GM19240 (cell line): Measurements from ENCODE around the gene GOLGB1.
"Not testable (repeated sequence)": the region's sequence is repeated elsewhere in the genome, so short reads cannot be mapped to it uniquely, and the experiment has no call there.

Source experiments
- DNase-seq: peaks from one replicate; pipeline ENCODE4 v3.0.0; 2011; ENCODE audit warnings: low spot score; ENCODE audit not compliant: insufficient read length

Gene GOLGB1

DNA sequence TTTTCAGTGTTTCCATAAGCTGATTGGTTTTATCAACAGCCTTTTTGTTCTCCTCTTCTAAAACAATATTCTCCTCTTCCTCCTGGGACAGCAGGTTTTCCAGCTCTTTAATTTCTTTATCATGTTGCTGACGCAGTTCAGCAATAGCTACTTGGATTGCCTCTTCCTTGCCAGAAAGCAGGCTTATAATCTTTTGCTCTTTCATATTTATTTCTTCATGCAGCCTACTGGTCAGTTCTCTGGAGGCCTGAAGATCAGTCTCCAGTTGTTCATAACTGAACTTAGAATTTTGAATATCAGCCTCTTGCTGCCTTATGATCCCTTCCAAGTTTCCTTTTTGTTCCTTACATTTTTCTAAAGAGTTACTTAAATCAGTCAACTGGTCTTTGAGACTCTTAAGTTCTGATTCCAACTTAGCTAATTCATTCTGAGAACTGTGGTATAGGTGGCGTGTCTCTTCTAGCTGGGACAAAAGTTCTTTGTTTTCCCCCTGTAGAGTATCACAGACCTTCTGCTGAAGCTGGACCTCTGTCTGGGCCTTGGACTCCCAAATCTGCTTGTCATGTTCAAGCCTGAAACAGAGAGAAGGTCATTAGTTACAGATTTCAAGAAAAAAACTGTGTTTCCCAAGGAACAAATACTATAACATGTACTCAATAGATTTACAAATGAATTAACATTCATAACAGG lies 57.4 kb downstream of the GOLGB1 start:
- no peak for DNase-seq

DNA sequence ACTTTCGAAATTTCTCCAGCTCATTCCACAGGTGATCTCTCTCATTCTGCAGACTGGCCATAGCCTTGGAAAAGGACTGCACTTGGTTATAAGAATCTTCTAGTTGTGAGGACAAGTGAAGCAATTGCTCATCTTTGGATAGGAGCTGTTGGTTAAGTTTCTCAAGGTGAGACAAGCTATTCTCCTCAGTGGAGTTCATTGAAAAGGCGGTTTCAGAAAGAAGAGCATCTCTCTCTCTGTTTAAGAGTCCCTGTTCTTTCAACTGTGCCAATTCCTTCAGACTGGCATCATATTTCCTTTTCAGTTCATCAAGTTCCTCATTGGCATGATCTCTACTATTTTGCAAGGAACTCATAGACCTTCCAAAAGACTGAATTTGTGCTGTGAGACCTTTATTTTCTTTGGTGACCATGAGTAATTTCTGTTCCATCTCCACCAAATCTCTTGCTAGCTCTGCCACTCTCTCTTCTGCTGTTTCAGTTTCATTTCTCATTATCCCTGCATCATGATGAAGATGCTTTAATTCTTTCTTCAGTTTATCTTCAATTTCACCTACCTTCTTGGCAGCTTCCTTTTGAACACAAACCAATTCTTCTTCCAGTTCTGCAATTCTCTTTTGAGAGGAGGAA lies 58.6 kb downstream of the GOLGB1 start:
- peak; percentile 34 for DNase-seq

DNA sequence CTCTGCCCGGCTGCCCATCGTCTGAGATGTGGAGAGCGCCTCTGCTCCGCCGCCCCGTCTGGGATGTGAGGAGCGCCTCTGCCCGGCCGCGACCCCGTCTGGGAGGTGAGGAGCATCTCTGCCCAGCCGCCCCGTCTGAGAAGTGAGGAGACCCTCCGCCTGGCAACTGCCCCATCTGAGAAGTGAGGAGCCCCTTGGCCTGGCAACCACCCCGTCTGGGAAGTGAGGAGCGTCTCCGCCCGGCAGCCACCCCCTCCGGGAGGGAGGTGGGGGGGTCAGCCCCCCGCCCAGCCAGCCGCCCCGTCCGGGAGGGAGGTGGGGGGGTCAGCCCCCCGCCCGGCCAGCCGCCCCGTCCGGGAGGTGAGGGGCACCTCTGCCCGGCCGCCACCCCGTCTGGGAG lies 60.8 kb downstream of the GOLGB1 start:
- DNase-seq, result not testable (repeated sequence)

DNA sequence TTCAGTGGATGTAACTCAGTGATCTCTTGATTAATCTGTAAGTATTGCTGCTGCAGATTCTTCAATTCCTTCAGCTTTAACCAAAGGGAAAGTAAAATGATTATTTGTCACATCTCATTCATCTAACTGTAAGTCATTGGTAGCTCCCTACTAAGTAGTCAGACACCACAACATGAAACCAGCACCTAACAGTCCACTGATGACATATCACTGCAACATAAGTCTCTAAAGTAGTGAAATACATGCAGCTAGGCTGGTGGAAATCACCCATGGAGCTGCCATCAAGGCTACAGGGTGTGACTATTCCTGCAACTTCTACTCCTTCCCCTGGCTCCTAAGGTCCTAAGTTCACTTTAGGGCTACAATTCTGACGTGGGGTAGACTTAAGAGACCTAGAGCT lies 67.7 kb downstream of the GOLGB1 start:
- DNase-seq, result no peak

DNA sequence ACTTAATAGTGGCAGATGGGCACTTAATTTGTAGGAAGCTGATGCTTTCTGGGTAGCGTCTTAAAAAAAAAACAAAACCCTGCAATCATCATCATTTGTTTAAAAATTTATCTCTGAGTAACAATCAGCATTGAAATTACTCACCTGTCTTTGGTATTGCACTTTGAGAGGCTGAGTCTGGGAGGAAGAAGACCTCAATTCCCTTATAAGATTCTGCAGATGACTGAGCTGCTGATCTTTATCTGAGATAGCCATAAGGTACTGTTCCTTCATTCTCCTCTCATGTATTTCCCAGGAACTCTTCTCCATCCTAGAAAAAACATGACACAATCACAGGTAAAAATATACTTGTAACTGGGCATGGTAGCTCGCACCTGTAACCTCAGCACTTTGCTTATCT lies 72.4 kb downstream of the GOLGB1 start:
- DNase-seq, result no peak

DNA sequence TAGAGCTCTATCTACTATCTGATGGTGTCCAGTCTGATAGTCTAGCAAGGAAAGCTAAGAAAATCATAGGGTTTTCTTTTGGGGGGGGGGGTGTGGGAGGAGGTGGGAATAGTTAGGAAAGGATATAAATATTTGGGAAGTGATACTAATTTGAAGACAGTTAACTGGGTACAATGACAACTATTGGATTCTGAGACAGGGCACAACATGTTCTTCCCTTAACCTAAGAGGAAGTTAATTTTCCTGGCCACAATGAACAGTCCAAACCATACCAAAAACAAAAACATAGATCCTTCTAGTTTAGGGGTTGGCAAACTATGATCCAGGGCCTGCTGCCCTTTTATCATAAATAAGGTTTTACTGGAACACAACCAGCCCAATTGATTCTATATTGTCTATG lies 78.9 kb downstream of the GOLGB1 start:
- no peak for DNase-seq

DNA sequence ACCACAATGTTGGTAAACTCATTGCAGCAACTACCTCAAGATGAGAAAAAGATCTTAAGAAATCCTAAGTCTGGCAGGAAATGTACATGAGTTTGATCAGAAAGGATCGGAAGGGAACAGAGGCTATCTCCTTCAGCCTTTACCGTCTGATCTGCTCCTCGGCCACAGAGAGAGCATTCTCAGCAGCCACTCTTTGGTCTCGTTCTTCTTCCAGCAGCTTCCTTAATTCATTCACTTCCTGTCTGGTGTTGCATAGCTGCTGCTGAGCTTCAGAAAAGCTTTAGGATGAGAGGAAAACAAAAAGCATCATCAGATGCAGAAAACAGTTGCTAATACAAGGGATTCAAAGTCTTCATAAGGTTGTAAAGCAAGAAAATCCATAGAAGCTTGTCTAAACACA lies 82.2 kb downstream of the GOLGB1 start:
- DNase-seq, result no peak

DNA sequence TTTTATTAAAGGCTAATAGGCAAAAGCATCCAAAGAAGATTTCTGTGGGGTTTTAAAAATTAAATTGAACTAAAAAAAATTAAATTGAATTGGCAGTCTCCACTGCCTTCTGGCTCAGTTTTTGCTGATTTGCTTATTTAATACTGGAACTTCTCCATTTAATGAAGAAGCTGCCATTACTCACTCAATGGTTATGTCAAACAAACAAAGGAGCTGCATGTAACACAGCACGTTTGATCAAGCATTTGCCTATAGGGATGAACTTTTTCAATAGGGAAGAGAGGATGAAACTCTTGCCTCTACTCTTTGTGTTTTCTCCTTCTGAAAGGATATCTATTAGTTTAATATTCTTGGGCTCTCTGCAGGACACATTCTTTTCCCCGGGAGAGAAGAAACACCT lies 84.1 kb downstream of the GOLGB1 start:
- no peak for DNase-seq

DNA sequence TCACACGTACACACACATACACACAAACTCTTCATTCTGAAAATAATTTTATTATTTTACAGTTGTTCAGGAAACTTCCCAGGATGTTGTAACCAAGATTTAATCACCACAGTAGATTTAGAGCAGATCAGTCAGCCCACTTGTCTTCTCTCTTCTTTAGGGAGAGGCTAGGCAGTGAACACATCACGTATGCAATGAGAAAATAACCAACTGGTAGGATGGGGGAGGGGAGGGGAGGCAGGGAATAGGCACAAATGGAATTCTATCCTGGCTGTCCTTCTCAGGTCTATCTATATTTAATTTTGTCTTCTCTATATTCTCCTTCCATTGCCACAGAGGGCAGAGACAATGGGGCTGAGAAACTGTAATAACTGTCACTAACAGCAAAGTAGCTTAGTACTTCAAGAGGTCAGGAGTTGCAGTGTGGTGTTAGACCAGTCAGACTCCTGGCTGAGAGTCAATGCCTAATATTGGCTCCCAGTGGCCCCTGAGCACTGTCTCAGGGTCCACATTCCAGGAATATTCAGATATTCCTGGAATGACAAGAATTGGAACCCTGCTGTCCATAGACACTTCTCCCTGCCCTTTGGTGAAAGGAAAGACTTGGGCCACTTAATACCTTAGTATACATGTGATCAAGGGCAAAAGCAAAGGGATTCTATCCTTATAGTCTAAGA lies 86.2 kb downstream of the GOLGB1 start:
- DNase-seq, result no peak

DNA sequence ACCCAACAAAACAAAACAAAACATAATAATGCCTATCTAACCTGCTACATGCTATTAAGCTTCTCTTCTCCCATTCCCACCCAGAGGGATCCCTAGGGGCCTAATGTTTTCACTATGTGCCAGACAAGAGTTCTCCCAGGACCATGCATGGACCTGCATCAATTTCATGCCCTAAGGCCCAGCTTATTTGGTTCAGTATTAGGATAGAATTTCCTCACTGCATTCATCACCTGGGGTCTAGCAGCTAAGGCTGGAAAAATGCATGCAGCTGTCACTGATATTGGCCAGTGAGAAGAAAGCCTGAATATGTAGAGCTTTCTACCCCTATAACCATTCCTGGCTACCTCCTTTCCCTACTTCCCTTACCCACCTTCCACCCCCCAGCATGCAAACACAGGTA lies 86.8 kb downstream of the GOLGB1 start:
- DNase-seq, result no peak

DNA sequence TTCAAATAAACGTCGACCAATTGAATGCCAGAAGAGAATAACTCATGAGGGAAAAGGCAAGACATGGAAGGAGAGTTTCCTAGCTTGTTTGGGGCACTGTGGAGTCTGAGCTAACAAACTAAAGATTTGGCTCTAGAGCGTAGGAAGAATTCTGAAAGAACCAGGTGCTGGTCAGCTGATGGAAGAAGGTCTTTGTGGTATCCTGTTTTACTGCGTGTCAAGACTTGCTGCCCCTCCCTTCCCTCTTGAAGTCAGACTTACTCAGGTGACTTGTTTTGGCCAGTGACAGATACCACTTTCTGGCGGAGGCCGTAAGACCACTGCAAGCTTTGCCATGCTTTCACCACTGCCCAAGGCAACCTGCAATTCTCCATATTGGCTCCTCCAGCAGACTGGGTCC lies 88.2 kb downstream of the GOLGB1 start:
- no peak for DNase-seq

DNA sequence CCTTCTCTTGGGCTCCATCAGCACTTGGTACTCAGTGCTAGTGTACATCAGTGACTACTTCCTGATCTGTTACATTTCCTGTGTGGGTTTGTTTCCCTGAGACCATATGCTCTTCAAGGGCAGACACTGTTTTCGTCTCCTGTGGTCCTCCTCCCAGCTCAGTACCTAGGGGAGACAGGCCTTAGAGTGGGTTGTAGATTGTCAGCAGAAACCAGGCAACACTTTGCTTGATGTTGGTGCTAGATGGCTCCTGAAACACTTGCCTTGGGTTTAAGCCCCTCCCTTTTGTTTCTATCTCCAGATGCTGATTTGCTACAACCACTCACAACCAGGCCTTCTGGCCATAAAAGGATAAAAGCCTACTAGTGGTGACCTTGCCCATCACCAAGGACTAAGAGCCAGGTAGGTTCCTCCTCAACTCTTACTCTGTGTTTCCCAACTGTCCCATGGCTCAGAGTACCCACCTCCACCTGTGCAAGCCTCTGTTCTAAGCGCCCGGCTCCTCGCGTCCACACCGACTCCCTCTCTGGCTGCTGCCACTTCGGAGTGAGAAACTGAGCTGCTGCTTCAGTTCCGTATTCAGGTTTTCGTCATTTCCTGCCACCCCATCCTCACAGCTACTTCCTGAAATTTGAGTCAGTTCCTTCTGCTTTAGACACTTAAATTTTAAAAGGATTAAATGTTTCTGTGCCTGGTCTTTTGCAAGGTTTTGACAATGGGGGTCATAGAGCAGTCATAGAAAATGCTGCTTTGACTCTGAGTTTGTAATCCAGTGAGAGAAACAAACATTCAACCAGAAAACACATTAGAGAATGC lies 89.0 kb downstream of the GOLGB1 start, which contains the start of gene HCLS1:
HCLS1 (minus strand) TSS at position 548 of the 816 bp plus-strand sequence. CDS start 2,556 bp downstream, outside the sequence.
- DNase-seq, result peak; percentile 57

DNA sequence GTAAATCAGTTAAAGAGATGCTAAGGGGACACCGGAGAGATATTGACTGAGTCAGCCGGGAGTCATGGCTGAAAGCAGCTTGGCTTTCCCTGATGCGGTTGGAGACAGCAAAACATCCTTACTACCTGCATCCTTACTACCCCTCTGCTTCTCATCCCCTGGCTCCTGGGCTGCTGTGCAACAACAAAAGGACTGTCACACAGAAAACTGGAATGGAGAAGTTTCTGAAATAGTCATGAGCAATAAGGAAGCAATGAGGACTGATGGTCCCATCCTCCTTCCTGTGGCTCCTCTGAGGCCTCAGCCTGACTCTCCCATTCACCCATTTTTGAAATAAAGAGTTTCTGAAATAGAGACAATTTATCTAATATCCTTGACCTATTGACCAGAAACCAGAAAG lies 90.0 kb downstream of the GOLGB1 start:
- no peak for DNase-seq

DNA sequence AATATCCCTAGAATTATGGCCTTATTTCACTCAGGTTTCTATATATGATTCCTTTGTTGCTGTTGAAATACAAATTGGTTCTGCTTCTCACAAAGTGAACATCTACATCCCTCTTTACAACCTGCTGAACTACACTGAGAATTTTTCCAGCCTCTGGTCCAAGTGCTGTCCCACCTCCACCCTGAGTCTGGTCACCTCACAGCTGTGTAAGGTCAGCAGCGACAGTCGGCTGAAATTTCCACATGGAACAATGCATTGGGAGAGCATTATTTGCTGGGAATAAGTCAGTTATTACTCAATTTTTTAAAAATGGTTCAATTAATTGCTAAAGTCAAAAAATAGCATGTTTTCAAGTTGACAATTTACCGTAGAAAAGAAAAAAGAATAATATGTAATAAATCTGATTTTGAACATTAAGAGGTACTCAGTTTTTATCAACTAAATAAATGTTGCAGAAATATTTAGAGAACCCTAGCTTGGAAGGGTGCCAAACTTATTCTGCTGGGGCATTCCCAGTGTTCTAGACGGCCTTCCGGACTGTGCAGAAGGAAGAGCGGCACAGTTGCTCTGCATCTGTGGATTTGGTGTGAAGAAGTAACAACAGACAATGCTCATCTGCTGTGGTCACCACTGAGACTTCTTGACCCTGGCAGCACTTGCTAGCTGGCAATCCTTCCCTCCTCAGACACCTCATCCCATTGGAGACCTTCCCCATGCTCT lies 90.7 kb downstream of the GOLGB1 start:
- no peak for DNase-seq

DNA sequence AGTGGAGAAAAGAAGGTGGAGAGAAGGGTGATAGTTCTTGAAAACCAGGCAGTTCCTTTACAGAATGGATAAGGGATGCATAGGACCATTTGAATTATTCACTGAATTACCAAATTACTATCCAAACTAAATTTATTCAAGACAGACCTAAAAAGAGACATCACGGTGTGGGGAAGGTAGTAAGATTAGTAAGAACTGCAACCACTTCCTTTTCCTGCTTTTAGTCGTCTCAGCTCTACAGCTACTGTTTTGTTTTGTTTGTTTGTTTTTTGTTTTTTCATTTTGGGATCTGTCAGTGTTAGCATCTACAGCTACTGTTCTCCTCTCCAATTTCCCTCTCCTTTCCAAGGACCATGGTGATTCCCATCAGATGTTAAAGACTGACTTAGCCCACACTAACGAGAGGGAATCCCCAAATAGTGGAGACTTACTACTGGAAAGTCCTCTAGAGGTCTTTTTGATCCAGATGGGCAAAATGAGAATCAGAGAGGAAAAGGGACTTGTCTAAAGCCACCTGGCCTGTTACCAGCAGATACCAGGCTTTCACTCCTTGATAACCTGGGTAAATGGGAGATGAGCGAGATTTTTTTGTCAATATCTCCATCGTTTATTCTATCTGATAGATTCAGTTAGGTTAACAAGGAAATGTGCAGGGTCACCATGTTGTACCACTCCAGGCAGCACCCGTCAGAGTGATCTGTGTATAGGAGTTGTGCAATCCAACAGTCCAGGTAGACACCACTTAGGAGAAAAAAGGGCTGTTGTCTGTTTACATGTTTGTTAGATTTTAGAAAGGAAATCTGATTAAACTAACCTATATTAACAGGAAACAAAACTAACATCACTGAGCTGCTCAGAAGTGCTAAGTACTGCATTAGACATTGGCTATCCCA lies 94.8 kb downstream of the GOLGB1 start:
- no peak for DNase-seq

DNA sequence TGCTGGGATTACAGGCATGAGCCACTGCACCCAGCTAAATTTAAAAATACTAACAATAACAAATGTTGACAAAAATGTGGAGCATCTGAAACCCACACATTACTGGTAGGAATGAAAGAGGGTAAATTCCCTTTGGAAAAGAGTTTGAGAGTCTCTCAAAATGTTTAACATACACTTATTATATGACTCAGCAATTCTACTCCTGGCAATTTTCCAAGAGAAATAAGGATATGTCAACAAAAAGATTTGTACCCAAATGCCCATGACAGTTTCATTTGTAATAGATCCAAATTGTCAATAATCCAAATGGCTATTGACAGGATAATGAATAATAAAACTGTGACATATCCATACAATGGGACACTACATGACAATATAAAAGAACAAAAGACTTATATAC lies 97.9 kb downstream of the GOLGB1 start:
- no peak for DNase-seq

DNA sequence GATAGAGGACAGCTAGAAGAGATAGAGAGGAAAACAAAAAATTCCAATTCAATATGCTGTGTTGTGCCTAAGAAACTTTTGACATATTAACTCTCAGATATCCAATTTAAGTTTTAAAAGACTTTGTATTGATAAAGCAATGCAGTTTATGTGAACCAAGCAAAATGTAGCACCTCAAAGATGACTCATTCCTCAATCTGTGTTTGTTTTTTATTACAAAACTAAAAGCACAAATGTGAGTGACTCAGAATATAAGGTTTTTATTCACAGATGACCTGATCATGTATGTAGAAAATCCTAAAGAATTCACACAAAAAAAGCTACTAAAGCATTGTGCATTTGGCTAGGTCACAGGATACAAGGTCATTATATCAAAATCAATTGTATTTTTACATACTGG lies 99.9 kb downstream of the GOLGB1 start:
- no peak for DNase-seq

DNA sequence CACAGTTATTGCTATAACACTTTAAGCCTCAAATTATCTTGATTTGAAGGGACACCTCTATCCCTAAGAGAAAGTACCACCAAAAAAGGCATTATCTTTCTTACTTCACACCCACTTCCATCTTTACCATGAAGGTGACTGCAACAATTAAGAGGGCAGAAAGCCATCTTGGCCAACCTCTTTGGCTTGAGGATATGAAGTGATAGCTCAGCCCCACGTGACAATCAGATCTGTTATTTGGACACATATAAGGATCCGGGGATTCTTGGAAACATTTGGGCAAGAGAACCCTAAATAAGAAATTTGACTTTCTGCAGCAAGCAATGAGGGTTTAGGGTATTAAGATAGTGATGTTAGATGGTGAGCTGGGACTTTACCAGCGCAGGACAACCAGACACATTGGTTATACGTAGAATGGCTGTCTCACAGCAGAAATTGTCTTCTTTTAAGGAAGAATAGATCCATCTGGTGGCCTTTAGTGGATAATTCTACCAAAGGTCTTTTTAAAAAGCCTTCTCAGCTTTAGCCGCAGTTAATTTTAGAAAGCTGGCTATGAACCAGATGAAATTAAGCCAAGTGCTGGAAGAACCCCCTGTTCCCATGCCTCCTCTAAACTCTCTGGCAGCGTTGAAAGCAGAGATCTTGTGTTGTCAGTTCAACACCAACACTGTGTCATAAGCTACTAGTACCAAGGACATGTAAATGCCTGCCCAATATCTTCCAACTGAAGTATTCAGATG lies 101.2 kb downstream of the GOLGB1 start:
- DNase-seq, result no peak

DNA sequence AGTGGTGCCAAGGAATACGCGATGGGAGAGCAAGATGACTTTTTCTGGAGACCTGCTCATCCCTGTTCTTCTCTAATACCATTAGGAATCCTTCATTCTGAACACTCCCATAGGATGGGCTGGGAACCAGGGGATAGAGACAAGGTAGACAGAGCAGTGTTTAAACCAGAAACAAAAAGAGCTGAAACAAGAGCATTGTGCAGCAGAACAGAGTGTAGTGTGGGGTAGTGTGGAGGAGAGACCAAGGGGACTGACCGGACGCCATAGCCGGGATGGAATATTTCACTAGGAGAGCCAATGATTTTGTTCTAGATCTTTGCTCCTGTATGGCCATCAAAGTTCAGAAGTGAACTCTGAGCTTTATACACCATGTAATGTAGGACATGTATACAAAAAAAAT lies 104.5 kb downstream of the GOLGB1 start:
- DNase-seq, result no peak
